Measurements from ENCODE around the gene MLEC.

MLEC gene, protein sequence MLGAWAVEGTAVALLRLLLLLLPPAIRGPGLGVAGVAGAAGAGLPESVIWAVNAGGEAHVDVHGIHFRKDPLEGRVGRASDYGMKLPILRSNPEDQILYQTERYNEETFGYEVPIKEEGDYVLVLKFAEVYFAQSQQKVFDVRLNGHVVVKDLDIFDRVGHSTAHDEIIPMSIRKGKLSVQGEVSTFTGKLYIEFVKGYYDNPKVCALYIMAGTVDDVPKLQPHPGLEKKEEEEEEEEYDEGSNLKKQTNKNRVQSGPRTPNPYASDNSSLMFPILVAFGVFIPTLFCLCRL

DNA sequence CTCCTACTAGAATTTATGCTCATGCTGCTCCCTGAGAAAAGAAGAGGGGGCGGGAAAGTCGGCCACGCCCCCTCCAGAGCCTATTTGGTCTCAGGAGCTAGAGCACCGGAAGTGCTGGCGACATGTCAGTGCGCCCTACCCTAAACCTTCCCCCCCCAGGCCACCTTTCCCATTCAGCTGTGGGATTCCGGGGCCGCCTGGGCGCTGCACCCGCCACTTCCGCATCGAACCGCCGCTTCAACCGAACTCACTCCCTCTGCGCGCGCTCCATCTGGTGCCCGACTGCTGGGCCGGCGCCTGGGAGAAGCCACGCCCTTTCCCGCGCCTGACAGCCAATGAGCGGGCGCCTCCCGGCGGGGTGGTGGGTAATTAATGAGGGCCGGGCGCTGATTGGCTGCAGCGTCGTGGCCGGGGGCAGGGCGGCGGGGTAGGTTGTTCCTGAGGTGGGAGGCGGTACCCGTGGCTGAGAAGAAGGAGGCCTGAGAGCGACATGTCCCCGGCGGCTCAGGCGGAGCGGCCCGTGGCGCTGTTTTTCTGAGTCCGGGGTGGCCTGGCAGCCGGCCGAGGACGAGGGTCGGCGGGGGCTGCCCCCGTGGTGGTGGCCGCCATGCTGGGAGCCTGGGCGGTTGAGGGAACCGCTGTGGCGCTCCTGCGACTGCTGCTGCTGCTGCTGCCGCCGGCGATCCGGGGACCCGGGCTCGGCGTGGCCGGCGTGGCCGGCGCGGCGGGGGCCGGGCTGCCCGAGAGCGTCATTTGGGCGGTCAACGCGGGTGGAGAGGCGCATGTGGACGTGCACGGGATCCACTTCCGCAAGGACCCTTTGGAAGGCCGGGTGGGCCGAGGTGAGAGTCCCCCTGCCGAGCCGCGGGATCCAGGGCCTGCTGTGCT is at the start of gene MLEC:
Gene MLEC, plus strand, starts transcription at position 460 of the 888 bp plus-strand sequence. Its CDS starts 148 bp downstream, at position 608.
- peak; percentile 96 for DNase-seq

DNA sequence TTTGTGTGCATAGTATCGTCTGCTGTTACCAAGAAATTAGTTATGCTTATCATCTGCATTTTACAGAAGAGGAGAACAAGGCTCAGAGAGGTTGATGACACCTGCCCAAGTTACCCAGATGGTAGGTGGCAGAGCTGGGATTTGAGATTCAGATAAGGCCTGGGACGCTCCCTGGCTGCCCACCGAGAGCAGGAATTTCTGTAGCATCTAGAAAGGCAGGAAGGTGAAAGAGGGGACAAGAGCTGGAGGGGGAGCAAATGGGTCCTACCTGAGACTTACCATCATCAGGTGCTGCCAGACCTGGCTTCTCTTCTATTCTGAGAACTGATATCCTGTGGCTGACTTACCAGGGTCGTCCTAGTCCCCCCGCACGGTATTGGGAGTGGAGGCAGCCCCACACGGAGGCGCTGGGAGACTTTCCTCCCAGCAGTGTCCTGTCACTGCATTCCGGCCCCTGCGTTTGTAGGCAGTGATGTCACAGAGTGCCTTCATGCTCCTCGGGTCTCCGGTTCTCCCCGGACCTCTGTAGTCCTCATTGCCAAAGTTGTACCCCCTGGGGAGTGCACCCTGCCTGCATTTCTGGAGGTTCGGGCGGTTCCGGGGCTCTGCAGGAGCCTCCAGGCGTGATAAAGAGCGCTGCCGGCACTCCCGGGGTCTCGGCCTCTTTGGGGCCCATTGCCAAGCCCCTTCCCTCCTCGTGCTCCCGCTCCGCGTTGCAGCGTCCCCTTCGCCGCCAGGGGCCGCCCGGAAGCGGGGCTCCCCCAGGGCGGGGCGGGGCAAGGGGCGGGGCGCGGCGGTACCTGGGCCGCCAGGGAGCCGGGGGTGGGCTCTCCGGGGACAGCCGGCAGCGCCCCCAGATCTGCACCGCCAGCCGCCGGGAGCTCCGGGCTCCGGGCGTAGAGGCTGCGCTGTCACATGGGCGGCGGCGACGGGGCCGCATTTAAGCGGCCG is 46.9 kb upstream of the MLEC start, which contains the start of gene CABP1:
Gene CABP1, plus strand, starts transcription at position 856 of the 951 bp plus-strand sequence. Its CDS starts 60 bp downstream, at position 916.
- peak; percentile 26 for DNase-seq

DNA sequence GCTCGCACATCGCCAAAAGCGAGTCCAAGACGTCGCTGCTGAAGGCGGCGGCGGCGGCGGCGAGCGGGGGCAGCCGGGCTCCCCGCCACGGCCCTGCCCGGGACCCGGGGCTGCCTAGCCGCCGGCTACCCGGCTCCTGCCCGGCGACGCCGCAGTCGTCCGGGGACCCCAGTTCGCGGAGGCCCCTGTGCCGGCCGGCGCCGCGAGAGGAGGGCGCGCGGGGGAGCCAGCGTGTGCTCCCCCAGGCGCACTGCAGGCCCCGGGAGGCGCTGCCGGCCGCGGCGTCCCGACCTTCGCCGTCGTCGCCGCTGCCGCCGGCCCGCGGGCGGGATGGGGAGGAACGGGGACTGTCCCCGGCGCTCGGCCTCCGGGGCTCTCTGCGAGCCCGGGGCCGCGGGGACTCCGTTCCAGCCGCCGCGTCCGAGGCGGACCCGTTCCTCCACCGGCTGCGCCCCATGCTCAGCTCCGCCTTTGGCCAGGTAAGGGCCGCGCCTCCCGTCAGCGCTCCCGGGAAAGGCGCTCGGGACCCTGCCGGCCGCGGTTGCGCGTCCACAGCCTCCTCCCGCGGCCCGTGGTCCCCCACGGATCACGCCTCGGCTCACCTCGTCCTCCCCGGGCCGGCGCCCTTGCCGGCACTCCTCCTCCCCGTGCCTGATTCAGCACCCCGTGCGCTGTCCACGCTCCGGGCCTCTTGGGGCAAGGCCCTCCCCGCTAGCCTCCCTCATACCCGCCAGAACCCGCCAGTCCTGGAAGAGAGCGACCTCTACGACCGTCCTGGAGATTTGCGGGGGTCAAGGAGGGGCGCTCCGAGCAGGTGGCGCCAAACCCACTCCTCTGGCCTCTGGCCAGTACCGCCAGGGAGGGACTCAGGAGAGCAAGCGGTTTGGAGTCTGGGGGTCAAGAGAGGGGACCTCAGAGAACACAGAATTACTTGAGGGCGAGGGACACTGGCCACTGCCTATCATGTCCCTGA is 45.8 kb upstream of the MLEC start:
- no peak for DNase-seq

DNA sequence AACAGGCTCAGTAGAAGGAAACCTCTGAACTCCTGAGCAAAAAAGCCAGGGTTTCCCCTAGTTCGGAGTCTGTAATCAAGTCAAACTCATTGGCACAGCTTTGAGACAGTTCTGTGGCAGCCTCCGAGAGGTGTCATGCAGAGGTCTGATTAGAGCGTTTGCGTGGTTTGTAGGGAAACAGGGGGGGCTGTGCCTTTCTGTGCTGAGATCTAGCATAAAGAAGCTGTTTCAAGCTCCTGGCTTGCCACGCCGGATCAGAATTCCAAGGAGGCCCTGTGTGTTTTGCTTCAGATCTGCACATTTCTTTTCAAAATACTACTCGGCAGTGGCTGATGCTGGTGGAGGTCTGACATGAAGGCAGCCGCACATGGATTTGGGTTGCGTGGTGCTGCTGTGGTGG is 44.8 kb upstream of the MLEC start:
- no peak for DNase-seq

DNA sequence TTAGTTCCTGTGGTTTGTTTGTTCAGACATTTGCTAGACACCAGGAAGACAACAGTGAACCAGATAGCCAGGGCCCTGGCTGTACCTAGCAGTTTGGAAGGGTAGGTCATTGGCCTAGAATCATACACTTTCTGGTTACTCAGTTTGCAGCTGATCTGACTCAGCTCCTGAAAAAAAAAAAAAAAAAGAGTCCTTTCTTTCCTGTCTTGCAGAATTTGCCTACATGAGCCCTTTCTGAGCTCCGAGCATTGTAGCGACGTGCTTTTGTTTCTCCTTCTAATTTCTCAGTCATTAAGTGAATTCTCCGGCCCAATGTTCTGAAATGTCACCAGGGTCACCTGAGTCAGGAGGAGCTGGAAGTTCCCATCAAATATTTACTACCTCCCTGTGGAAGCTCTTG is 44.1 kb upstream of the MLEC start:
- DNase-seq, result no peak

DNA sequence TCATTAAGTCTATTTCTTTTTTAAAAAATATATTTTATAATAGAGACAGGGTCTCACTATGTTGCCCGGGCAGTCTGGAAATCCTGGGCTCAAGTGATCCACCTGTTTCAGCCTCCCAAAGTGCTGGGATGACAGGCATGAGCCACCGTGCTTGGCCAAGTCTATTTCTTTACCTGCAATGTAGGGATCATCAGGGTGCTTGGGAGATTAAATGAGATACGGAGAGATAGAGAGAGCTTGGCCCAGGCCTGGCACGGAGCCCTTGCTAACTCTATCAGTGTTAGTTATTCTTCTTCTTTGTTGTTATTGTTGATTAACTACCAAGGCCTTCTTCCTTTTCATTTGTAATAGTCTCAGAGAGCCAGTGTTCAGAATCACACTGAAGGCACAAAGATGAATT is 43.4 kb upstream of the MLEC start:
- no peak for DNase-seq

DNA sequence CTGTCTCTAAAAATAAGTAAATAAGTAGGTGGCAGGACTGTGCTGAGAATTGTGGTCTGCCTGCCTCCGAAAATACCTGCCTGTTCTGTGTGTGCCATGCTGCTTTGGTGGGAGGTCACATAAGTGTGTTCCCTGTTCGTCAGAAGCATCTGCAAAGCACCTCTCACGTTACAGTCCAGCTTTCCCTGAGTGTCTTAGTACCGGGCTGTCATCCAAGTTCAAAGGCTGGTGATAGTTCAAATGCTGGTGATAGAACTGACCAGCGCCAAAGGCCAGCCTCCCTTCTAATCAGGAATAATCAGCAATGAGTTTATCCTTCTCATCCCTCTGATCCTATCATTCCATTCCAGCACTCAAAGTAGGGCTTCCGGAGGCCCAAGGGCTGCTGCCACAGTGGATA is 40.9 kb upstream of the MLEC start:
- no peak for DNase-seq

DNA sequence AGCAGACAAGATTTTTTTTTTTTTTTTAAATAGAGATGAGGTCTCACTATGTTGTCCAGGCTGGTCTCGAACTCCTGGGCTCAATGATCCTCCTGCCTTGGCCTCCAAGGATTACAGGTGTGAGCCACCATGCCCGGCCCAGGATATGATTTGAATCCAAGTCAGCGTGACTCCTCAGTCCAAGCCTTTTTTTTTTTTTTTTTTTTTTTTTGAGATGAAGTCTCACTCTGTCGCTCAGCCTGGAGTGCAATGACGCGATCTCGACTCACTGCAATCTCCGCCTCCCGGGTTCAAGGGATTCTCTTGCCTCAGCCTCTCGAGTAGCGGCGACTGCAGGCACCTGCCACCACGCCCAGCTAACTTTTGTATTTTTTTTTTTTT is 39.6 kb upstream of the MLEC start:
- DNase-seq, result no peak

DNA sequence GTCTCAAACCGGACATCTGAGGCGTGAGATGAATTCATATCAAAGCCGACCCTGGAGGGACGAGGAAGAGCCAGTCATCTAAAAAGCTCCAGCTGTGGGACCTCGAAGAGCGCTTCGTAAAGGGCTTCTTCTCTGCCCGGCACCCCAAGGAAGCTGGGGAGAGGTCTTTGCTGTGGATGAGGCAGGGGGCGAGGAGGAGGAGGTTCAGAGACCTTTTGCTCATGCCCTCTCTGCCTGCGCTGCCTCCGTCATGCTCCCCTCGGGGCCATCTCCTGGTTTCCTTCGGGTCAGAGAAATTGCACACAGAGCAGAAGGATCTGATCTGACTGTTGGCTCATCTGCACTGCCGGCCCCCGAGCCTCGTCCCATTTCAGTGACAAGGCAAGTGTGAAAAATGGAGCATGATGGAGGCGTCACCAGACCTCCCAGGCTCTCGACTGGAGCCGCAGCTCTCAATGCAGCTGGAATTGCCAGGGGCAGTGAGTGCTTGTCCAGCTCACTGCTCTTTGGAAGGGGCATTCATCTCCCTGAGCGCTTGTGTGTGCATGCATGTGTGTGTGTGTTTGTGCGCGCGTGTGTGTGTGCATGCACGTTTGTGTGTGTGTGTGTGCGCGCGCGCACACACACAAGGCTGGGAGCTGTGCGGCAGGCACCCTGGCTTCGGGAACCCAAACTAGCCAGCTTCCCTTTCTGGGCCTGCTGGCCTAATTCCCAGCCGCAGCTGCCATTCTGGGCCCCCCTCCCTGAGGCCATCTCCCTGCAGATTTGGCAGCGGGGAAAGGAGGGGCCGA is 37.3 kb upstream of the MLEC start:
- DNase-seq, result no peak

DNA sequence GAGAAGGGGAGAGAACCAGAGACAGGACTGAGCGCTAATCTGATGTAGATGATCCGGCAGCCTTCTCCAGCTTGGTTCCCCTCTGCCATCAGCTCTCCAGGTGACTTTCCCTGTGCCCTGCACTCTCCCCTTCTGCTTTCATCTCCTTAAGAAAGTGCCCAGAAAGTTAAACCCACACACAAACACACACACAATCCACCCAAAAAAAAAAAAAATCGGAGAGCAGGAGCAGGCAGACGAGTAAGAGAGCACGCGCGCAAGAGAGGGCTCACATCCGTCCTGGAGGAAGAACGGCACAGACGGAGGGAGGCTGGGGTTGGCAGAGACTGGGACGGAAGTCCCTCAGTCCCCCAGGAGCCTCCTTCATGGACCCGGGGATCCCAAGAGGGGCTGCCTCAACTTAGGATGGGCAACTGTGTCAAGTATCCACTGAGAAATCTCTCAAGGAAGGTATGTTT is 36.7 kb upstream of the MLEC start:
- no peak for DNase-seq

DNA sequence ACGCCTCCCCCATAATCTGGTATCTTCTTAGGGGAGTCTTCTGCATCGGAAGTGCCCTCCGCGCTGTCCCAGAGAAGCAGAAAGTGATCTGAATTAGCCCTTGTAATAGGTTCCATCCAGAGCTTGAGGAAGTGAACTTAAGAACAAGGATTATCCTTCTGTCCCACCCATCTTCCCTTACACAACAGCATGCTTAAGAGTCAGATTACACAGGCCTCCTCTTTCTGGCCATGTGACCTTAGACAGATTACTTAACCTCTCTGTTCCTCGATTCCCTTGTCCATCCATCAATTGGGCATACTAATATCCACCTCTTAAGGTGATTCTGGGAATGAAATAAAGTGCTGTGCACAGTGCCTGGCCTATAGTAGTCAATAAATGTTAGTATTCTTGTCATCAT is 35.1 kb upstream of the MLEC start:
- no peak for DNase-seq

DNA sequence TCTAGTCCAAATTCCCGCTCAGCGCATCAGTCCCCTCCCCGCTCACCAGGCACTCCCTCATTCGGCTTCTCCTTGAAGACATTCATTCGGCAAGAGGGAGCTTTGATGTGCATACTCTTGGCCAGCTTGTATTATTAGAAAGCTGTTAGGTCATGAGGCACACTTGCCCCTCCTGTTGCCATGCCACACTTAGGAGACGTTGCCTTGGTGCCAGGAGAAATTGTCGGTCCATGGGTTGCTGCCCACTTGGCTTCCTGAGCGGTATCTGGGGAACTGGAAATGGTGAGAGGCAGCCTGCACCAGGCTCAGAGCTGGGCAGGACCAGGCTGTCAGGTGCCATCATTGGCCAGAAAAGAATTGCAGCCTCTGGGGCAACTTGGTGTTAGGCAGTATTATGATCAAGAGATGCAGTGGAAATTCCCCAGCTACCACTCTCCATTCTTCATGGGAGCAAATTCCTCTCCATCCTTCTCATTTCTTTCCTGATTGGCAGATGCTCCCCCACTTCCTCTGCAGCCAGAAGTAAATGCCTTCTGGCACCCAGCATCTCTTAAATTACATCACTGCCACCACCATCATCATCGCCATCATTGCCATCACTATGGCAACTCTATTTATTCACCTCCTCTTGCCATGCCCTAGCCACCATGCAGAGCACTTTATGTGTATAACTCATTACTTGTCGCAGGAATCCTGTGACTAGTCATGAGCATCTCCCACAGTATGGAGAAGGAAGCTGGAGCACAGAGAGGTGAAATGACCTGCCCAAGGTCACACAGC is 34.1 kb upstream of the MLEC start:
- no peak for DNase-seq

DNA sequence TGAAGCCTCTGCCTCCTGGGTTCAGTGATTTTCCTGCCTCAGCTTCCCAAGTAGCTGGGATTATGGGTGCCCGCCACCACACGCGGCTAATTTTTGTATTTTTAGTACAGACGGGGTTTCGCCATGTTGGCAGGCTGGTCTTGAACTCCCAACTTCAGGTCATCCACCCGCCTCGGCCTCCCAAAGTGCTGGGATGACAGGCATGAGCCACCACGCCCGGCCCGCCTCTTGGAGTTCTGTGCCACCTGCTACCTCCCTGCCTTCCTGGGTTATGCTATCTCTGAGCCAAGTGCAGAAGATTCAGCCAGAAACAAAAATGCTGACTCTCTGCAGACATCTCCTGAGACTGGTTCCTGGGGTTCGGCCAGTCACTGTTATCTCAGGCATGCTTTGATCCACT is 33.3 kb upstream of the MLEC start:
- DNase-seq, result no peak

DNA sequence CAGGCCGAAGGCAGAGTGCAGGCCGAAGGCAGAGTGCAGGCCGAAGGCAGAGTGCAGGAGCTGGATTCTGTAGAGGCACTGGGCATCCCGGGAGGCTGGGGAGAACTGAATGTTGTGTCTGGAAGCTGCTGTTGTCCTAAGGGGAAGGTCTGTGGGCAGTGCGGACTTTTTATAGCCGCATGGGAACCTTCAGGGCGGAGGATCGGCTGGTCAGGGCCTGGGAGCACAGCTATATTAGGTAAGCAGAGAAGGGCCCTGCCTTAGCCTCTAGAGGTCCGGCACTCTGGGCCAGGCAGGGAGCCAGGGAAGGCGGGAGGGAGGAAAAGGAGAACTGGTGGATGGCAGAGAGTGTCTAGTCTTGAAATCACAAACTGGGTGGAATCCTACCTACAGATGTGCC is 32.3 kb upstream of the MLEC start:
- no peak for DNase-seq

DNA sequence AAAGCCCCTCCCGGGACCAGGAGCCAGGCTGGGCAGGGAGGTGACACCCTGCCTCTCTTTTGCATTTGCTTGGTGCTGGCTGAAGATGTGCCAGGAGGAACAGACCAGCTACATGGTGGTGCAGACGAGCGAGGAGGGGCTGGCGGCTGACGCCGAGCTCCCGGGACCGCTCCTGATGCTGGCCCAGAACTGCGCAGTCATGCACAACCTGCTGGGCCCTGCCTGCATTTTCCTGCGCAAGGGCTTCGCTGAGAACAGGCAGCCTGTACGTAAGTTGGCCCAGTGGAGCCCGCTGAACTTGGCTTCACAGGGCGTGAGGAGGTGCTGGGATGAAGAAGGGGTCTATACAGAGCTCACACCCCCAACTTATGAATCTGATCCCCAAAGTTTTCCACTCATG is 30.9 kb upstream of the MLEC start:
- DNase-seq, result no peak

DNA sequence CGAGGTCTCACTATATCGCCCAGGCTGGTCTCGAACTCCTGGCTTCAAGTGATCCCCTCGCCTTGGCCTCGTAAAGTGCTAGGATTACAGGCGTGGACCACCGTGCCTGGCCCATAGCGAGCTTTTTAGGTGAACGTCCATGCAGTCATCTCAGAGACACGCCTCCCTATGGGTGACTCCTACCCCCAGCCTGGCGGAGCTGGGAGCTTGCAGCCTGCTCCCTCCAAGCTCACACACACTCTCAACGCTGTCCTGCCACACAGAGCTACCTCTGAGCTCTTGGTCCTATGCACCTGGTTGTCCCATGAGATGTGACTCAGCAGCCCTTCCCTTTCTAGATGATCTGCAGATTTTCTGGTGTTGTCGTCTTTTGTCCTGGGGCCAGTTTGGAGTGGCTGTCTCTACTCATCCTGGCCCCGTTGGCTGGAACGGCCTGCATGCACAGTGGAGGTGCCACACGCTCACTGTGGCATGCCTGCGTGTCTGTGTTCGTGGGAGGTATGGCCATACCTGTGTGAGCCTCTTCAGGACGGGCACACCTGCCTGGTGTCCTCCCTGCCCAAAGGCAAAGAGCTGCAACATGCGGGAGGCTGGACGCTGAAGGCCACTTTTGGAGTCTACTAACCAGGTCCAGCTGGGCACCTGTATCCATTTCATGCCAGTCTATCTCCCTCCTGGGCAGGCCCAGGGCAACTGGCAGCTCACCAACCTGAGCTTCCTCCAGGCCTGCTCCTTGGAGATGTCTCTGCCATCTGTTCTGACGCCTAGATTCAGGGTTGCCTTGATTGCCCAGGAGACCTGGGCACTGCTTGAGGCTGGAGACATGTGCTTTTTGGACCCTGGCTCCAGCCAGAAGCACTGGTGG is 28.4 kb upstream of the MLEC start:
- no peak for DNase-seq

DNA sequence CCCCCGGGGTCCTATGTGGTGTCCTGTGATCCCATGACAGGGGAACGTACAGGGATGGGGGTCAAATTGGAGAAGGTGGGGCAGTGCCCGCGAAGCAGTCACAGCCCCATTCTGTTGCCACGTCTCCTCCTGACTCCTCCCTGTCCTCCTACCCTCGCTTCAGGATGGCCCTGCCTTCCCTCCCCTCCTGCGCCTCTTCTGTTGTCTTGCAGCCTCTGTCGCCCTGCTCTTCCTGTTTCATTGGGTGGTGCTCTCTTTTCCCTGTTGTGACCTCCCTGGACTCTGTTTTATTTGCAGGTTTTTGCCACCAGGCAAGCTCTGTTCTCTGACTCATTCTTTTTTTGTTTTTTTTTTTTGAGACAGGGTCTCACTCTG is 27.8 kb upstream of the MLEC start:
- DNase-seq, result no peak

DNA sequence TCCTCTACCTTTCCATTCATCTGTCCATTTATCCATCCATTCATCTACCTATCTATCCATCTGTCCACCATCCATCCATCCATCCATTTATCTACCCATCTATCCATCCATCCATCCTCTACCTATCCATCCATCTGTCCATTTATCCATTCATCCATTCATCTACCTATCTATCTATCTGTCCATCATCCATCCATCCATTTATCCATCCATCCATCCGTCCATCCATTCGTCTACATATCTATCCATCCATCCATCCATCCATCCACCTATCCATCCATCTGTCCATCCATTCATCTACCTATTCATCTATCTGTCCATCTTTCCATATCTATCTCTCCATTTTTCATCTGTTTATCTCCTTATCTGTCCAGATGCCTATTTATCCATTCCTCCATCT is 25.5 kb upstream of the MLEC start:
- no peak for DNase-seq

DNA sequence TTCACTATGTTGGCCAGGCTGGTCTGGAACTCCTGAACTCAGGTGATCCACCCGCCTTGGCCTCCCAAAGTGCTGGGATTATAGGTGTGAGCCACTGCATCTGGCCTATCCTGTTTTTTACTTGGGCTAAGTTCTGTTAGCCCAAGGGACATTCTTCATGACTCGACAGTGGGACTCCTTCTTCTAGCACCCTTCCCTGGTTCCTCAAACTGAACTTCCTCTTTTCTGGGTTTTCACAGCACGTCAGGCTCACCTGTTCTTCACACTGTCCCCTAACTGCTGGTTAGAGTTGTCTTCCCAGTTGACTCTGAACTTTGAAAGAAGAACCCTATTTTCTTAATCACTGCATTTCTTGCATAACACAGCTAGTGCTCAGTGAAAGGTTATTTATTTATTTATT is 24.1 kb upstream of the MLEC start:
- DNase-seq, result no peak
